ENCODE measurements around the gene RSKR. TPM values are rescaled to one million over a fixed set of nuclear protein-coding genes. Genes with fewer than 3 reads are reported as not detected.
A peak's percentile ranks its signal among the peaks of the same experiment; 100 is the strongest.

Gene RSKR
- total RNA-seq, 1 donor from 2014 or later: 0.32 TPM

GRCh38 chr17:28574526-28574925 is 39.5 kb downstream of the RSKR start:
- intact Hi-C loops (cut with DNase I): no loop called here
- Histone ChIP-seq H3K36me3 (no peaks in the 10 kb centered on the region), H3K4me3 (no peak overlapping the region), H3K9me3 (no peaks in the 10 kb centered on the region), H3K27ac (no peak overlapping the region), H3K4me1 (peaks cover 0 to 25% of the 10 kb centered on the region in 2 donors), H3K27me3 (no peaks in the 10 kb centered on the region)
- DNase-seq (ENCODE audit: low spot score in 2 of 2): no peak
- TF ChIP-seq CTCF (IDR thresholded peaks at IDR 0.05): no peak

GRCh38 chr17:28573966-28574480 is 40.0 kb downstream of the RSKR start:
- Histone ChIP-seq H3K36me3 (no peaks in the 10 kb centered on the region), H3K9me3 (no peaks in the 10 kb centered on the region), H3K27me3 (no peaks in the 10 kb centered on the region), H3K27ac (no peak overlapping the region), H3K4me1 (peaks cover 0 to 25% of the 10 kb centered on the region in 2 donors), H3K4me3 (no peak overlapping the region)
- intact Hi-C loops (cut with DNase I): no loop called here
- no peak for TF ChIP-seq CTCF (IDR thresholded peaks at IDR 0.05)
- no peak for DNase-seq (ENCODE audit: low spot score in 2 of 2)

- TF ChIP-seq CTCF (IDR thresholded peaks at IDR 0.05): no peak
- Histone ChIP-seq H3K36me3 (no peaks in the 10 kb centered on the region), H3K27me3 (no peaks in the 10 kb centered on the region), H3K4me3 (no peak overlapping the region), H3K9me3 (no peaks in the 10 kb centered on the region), H3K27ac (no peak overlapping the region), H3K4me1 (peaks cover 0 to 25% of the 10 kb centered on the region in 2 donors)
- intact Hi-C loops (cut with DNase I): no loop called here
- no peak for DNase-seq (ENCODE audit: low spot score in 2 of 2)
These were observed 40.5 kb downstream of the RSKR start for GRCh38 chr17:28573521-28573920.

- intact Hi-C loops (cut with DNase I): no loop called here
- no peak for TF ChIP-seq CTCF (IDR thresholded peaks at IDR 0.05)
- no peak for DNase-seq (ENCODE audit: low spot score in 2 of 2)
- Histone ChIP-seq H3K9me3 (no peaks in the 10 kb centered on the region), H3K27ac (no peak overlapping the region), H3K36me3 (no peaks in the 10 kb centered on the region), H3K27me3 (no peaks in the 10 kb centered on the region), H3K4me1 (peaks cover 0 to 25% of the 10 kb centered on the region in 2 donors), H3K4me3 (no peak overlapping the region)
These were observed 41.0 kb downstream of the RSKR start for GRCh38 chr17:28573040-28573380.

GRCh38 chr17:28572259-28573039 is 41.5 kb downstream of the RSKR start:
- Histone ChIP-seq H3K9me3 (no peaks in the 10 kb centered on the region), H3K4me1 (peaks cover 0 to 25% of the 10 kb centered on the region in 2 donors), H3K27me3 (no peaks in the 10 kb centered on the region), H3K27ac (peak overlapping the region; percentile 75 to 85), H3K4me3 (peak overlapping the region; percentile 91 to 95), H3K36me3 (no peaks in the 10 kb centered on the region)
- TF ChIP-seq CTCF (IDR thresholded peaks at IDR 0.05): no peak
- intact Hi-C loops (cut with DNase I): no loop called here
- DNase-seq (ENCODE audit: low spot score in 2 of 2): no peak

Measured in ascending aorta (tissue), 2 donors.